Aorta (tissue), 5 donors: ENCODE results near the gene NOTCH1. TPM values are rescaled to one million over a fixed set of nuclear protein-coding genes. Genes with fewer than 3 reads are reported as not detected.

ENCODE experiments used
- ATAC-seq: fragments of 200-7000 bp; cut with Tn5 transposase; one replicate; pipeline ENCODE4 v1.9.1; 2022; ENCODE audit warnings: moderate library complexity; ENCODE audit not compliant: low FRiP score
- DNase-seq, 2 donors: peaks; one replicate each; pipeline ENCODE4 v3.0.0-alpha.2; 2020
- H3K27ac ChIP-seq, 2 donors: one replicate each; pipeline ENCODE4 v1.5.1; 2013; ENCODE audit warnings: low read length in 2 of 2, mild to moderate bottlenecking in 2 of 2, moderate library complexity in 2 of 2, control low read depth in 1 of 2, inconsistent platforms in 1 of 2, low read depth in 1 of 2
- H3K27me3 ChIP-seq, 2 donors: one replicate each; pipeline ENCODE4 v1.6.1; 2013; ENCODE audit warnings: control low read depth in 1 of 2, low read length in 1 of 2, mild to moderate bottlenecking in 1 of 2, moderate library complexity in 1 of 2; ENCODE audit not compliant: insufficient read depth in 2 of 2, control insufficient read depth in 1 of 2
- H3K36me3 ChIP-seq, 2 donors: one replicate each; pipeline ENCODE4 v1.6.1; 2013; ENCODE audit warnings: control low read depth in 1 of 2, low read length in 1 of 2, mild to moderate bottlenecking in 1 of 2; ENCODE audit not compliant: insufficient read depth in 2 of 2, control insufficient read depth in 1 of 2
- H3K4me1 ChIP-seq, 2 donors: one replicate each; pipeline ENCODE4 v1.6.1; 2013; ENCODE audit warnings: low read length in 2 of 2, control low read depth in 1 of 2, mild to moderate bottlenecking in 1 of 2, moderate library complexity in 1 of 2; ENCODE audit not compliant: insufficient read depth in 2 of 2, control insufficient read depth in 1 of 2
- H3K4me3 ChIP-seq, 2 donors: one replicate each; pipeline ENCODE4 v1.5.1; 2013; ENCODE audit warnings: low read length in 2 of 2, control low read depth in 1 of 2, mild to moderate bottlenecking in 1 of 2
- H3K9me3 ChIP-seq: one replicate; pipeline ENCODE4 v1.6.1; 2013; ENCODE audit warnings: mild to moderate bottlenecking, low read length; ENCODE audit not compliant: control insufficient read depth
- WGBS, 2 donors: extraction: QIAGEN DNeasy Blood & Tissue Kit; methylation state at CpG; one replicate each; pipeline ENCODE4 v1.1.7; 2013; 5-methylcytosine and 5-hydroxymethylcytosine counted together
- intact Hi-C, 2 donors: fragments of 100-400 bp; cut with DNase I; formaldehyde crosslinking; loops; one replicate each; pipeline versions ENCODE4 v1.14.2 to v1.15.0; 2022
- polyA plus RNA-seq, 2 donors: library from polyadenylated mRNA; stranded (reverse); fragments of 200-250 nt; gene quantifications; one replicate each; pipeline ENCODE4 v1.2.3, GENCODE V29; 2013
- total RNA-seq, 2 donors: library from RNA; stranded (reverse); fragmentation: NEBNext Ultra II Directional; extraction: Animal tissue kit (Norgen Biotek cat#: 25700); gene quantifications; one replicate each; pipeline ENCODE4 v1.2.1, GENCODE V29; 2021
- donor health status: healthy with polysubstance abuse.
- donor health status: Bipolar disorder and iron deficiency.
- donor health status: DM: no; HTN: no; CAD: no.
- donor health status: DM: no; HTN: no; CAD: no.
- donor health status: DM: yes; HTN: yes; CAD: no.

Gene NOTCH1
- total and polyA plus RNA-seq, 4 donors, result 3.1 to 81.6 (median 27.9) TPM

DNA sequence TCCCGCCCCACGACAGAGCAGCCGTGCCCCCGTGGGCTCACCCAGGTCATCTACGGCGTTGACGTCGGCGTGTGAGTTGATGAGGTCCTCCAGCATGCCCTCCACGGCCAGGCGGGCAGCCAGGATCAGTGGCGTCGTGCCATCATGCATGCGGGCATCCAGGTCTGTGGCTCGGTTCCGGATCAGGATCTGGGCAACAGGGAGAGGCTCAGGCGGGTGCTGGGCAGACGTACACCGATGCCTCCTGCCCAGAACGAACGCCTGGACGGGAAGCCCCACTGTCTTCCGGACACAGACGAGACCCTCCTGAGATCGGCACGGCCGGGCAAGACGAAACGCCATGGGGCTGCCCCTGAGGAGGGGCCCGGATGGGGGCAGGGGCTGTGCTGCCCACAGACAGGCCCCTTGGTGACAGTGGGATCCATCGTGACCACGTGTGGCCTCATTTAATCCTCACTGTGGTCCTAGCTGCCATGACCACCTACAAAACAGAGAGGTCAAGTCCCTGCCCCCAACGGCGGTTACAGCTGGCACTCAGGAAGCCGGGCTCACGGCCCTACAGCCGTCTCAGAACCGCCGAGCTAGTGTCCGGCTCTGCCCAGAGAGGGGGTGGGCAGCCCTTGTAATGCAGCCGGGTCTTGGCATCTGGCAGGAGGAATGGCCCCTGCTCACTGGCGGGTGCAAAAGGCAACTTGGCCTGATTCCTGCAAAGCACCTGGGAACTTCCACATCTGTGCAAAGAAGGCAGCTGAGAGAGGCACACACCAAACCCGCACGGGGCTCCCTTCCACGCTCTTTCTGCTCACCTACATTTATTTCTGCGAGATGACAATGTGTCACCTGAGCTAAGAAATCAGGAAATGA, 46.5 kb downstream of the NOTCH1 start:
- DNase-seq (no peak), ATAC-seq (no peak)
- Histone ChIP-seq H3K36me3 (peaks cover 0 to 14% of the 10 kb centered on the region in 2 donors), H3K9me3 (no peaks in the 10 kb centered on the region), H3K27ac (no peak overlapping the region), H3K27me3 (no peaks in the 10 kb centered on the region), H3K4me1 (no peaks in the 10 kb centered on the region), H3K4me3 (no peak overlapping the region)
- WGBS, 2 donors, result 86 to 89% methylated on average over 46 of the region's 46 CpGs
- intact Hi-C loops, result loop anchor here in 1 of 2 donors (5.0 kb wide), 1 partner anchor 43 kb away; no protein-coding TSS in a partner anchor

DNA sequence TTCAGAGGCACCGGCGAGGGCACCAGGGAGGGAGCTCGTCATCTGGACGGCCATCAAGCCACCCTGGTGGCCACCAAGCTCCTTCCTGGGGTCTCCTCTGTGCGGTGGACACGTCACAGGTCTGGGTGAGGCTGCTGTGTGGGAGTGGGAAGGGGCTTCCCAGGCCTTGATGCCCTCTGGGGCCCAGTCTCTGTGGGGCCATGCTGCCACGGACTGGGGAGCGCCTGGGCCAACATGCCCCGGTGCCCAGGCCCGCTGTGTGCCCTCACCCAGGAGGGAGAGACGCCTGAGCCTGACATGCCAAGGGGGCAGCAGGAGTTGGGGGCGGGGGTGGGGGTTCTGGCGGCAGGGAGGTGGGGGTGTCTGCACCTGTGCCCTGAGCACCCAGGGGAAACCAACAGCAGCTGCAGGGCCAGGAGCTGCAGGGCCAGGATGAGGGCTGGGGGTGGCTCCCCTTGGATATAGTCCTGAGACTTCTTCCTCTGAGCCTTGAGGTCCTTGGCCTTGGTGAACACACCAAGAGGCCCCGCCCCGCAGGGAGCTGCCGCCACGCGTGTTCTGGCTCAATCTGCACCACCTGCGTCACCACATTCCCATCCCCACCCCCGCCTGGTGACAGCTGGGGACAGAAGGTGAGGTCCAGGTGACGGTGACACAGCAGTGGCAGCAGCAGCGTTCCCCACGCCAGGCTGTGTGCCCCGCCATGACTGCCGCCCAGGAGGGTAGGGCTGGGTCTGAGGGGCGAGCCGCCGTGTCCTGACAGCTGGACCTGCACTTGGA, 47.7 kb downstream of the NOTCH1 start:
- DNase-seq (no peak), ATAC-seq (no peak)
- 88 to 90% methylated on average over 28 of the region's 28 CpGs for WGBS, 2 donors
- Histone ChIP-seq H3K4me3 (no peak overlapping the region), H3K27me3 (no peaks in the 10 kb centered on the region), H3K27ac (no peak overlapping the region), H3K36me3 (peaks cover 0 to 14% of the 10 kb centered on the region in 2 donors), H3K4me1 (no peaks in the 10 kb centered on the region), H3K9me3 (no peaks in the 10 kb centered on the region)
- intact Hi-C loops, result loop anchor here in 1 of 2 donors (5.0 kb wide), 1 partner anchor 44 kb away; no protein-coding TSS in a partner anchor

DNA sequence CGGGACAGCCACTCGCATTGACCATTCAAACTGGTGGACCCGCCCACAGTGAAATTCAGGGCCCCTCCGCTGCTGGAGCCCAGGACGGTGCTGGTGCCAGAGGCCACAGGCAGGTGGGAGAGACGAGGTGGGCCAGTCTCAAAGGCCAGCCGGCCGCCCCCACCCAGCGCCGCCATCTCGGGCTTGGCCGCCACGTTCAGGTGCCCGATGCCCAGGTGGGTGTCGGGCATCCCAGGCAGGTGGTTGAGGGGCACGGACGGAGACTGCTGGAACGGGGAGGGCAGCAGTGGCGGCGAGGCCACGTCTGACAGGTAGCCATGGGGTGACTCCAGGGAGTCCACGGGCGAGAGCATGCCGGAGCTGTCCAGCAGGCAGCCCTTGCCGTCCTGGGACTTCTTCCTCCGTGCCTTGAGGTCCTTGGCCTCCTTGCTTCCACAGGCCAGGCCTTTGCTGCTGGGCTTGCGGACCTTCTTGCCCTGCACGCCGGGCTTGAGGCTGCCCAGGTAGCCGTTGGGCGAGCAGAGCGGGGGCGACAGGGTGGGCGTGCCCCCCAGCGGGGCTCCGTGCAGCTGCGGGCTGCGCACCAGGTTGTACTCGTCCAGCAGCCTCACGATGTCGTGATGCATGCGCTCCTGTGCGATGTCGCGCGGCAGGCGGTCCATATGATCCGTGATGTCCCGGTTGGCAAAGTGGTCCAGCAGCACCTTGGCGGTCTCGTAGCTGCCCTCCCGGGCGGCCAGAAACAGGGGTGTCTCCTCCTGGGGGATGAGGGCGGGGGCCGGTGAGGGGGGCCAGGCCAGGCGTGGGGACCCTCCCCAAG, 48.8 kb downstream of the NOTCH1 start:
- H3K4me1 ChIP-seq, result no peaks in the 10 kb centered on the region
- no peak for DNase-seq
- H3K27ac ChIP-seq, result no peak overlapping the region
- intact Hi-C loops, result loop anchor here in 1 of 2 donors (5.0 kb wide), 1 partner anchor 45 kb away; no protein-coding TSS in a partner anchor
- WGBS, 2 donors, result 91% methylated on average over 56 of the region's 56 CpGs
- H3K36me3 ChIP-seq, result peaks cover 0 to 14% of the 10 kb centered on the region in 2 donors
- H3K9me3 ChIP-seq, result no peaks in the 10 kb centered on the region
- no peak overlapping the region for H3K4me3 ChIP-seq
- ATAC-seq, result no peak
- no peaks in the 10 kb centered on the region for H3K27me3 ChIP-seq

- peaks cover 0 to 14% of the 10 kb centered on the region in 2 donors for H3K36me3 ChIP-seq
- no peak overlapping the region for H3K4me3 ChIP-seq
- DNase-seq (no peak), ATAC-seq (no peak)
- intact Hi-C loops, result loop anchor here in 1 of 2 donors (5.0 kb wide), 1 partner anchor 46 kb away; no protein-coding TSS in a partner anchor
- H3K27ac ChIP-seq, result no peak overlapping the region
- H3K9me3 ChIP-seq, result no peaks in the 10 kb centered on the region
- 92 to 93% methylated on average over 11 to 18 of the region's 18 CpGs for WGBS, 2 donors
- no peaks in the 10 kb centered on the region for H3K27me3 ChIP-seq
- H3K4me1 ChIP-seq, result no peaks in the 10 kb centered on the region
Measured at GRCh38 chr9:136496181-136496580, 49.7 kb downstream of the NOTCH1 start.

DNA sequence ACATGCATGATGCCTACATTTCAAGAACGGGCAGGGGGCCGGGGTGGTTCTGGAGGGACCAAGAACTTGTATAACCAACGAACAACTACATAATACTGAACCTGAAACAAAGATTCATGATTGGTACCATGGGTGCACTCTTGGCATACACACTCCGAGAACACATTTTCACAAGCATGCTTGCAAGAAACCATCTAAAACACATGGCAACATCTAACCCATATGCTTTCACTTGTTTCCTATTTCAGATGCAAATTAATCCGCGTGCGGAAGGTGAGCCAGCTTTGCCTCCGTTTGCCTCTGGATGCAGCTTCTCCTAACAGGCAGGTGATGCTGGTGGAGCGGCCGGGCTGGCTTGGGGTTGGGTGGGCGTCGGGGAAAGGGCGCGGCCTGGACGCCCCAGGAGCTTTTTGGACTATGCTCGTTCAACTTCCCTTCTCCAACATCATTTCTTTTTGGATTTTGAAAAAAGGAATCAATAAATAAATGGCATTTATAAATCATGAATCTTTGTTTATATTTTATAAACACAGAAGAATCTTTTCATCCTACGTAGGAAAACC, 50.5 kb downstream of the NOTCH1 start:
- Histone ChIP-seq H3K4me3 (no peak overlapping the region), H3K27ac (no peak overlapping the region), H3K9me3 (no peaks in the 10 kb centered on the region), H3K27me3 (no peaks in the 10 kb centered on the region), H3K4me1 (no peaks in the 10 kb centered on the region), H3K36me3 (peaks cover 0 to 12% of the 10 kb centered on the region in 2 donors)
- intact Hi-C loops, result loop anchor here in 1 of 2 donors (5.0 kb wide), 1 partner anchor 47 kb away; no protein-coding TSS in a partner anchor
- DNase-seq, result no peak
- no peak for ATAC-seq
- 82 to 86% methylated on average over 17 of the region's 17 CpGs for WGBS, 2 donors

DNA sequence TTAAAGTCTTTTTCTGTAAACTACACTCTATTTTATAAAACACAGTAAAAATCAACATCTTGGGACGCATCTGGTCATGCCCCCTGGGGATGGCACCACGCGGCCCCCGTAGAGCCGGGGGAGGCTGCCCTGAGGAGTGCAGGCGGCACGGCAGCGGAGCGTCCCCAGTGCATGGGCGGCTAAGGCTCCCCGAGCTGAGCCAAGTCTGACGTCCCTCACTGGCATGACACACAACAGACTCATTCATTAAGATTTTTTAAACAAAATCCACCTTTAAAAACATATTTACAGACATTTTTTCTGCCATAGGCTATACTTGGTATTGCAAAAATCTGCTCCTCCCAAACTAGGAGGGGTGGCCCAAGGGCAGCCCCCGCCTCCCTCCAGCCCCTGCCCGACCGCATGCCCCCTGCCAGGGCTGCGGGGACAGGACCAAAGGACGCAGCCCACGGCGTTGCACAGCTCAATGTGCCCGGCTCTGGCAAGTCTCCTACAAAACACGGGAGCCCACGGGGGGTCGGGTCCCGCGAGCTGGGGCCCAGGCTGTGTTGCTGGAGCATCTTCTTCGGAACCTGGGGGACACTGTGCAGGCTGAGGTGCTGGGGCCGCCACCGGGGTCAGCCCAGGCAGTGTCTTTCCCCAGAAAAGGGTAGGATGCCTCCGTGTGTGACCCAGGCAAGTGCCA, 51.2 kb downstream of the NOTCH1 start:
- no peak for DNase-seq
- Histone ChIP-seq H3K9me3 (no peaks in the 10 kb centered on the region), H3K27me3 (no peaks in the 10 kb centered on the region), H3K36me3 (peaks cover 0 to 11% of the 10 kb centered on the region in 2 donors), H3K4me3 (no peak overlapping the region), H3K27ac (no peak overlapping the region), H3K4me1 (no peaks in the 10 kb centered on the region)
- WGBS, 2 donors, result 26 to 61% methylated on average over 29 of the region's 29 CpGs
- intact Hi-C loops, result loop anchor here (5.0 kb wide), 2 partner anchors 33 to 48 kb away; no protein-coding TSS in a partner anchor
- ATAC-seq, result no peak

GRCh38 chr9:136494012-136494411, 51.8 kb downstream of the NOTCH1 start:
- Histone ChIP-seq H3K4me1 (no peaks in the 10 kb centered on the region), H3K36me3 (peaks cover 0 to 10% of the 10 kb centered on the region in 2 donors), H3K27me3 (no peaks in the 10 kb centered on the region), H3K4me3 (no peak overlapping the region), H3K27ac (no peak overlapping the region), H3K9me3 (no peaks in the 10 kb centered on the region)
- no peak for DNase-seq
- ATAC-seq, result no peak
- intact Hi-C loops, result loop anchor here in 1 of 2 donors (5.0 kb wide), 1 partner anchor 33 kb away; no protein-coding TSS in a partner anchor
- WGBS, 2 donors, result 56 to 59% methylated on average over 9 of the region's 9 CpGs
